Activated naive CD8-positive, alpha-beta T cell treated with anti-CD3 and anti-CD28 coated beads, Interleukin-2, amount 50 U/mL, for 24 hours (primary cell): ENCODE data around the gene SCNN1G.

Experiments
- ATAC-seq: fragments of 150-1000 bp; cut with Tn5 transposase; one replicate; pipeline ENCODE4 v1.10.0; 2021
- DNase-seq: peaks from one replicate; pipeline ENCODE4 v3.0.0; 2021
- H3K27ac Mint-ChIP-seq: one replicate; pipeline ENCODE4 v1.8.0; 2021; ENCODE audit warnings: mild to moderate bottlenecking, mixed read lengths
- H3K27me3 Mint-ChIP-seq: one replicate; pipeline ENCODE4 v1.8.0; 2021; ENCODE audit warnings: mixed read lengths
- H3K36me3 Mint-ChIP-seq: one replicate; pipeline ENCODE4 v1.8.0; 2021; ENCODE audit warnings: low read depth, mixed read lengths
- H3K4me1 Mint-ChIP-seq: one replicate; pipeline ENCODE4 v1.8.0; 2021; ENCODE audit warnings: mixed read lengths
- H3K4me3 Mint-ChIP-seq: one replicate; pipeline ENCODE4 v1.8.0; 2021; ENCODE audit warnings: mild to moderate bottlenecking, moderate library complexity, mixed read lengths
- H3K9me3 Mint-ChIP-seq: one replicate; pipeline ENCODE4 v1.8.0; 2021; ENCODE audit warnings: mixed read lengths

The SCNN1G gene

DNA sequence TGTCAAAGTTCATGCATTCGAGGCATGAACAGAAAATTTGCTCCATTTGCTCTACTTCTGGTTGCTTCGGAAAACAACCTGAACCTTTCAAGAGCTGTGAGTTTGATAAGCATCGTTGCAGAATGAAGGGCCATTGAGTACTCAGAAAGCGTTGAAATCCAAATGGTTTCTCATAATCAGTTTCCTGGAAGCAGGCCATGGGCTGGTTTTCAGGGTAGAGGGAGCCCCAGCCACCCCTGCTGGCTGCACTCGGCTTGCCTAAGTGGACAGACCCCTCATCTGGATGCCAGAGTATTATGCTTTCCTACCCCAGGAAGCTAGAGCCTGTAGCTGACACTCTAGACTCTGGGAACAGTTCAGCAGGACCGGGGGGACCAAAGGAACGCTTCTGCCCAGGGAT lies 24.4 kb downstream of the SCNN1G start:
- Mint-ChIP-seq H3K4me3 (no peak overlapping the region), H3K27ac (no peak overlapping the region), H3K9me3 (no peaks in the 10 kb centered on the region), H3K36me3 (no peaks in the 10 kb centered on the region), H3K4me1 (no peaks in the 10 kb centered on the region), H3K27me3 (peaks cover 16% of the 10 kb centered on the region)
- ATAC-seq (no peak), DNase-seq (no peak)

DNA sequence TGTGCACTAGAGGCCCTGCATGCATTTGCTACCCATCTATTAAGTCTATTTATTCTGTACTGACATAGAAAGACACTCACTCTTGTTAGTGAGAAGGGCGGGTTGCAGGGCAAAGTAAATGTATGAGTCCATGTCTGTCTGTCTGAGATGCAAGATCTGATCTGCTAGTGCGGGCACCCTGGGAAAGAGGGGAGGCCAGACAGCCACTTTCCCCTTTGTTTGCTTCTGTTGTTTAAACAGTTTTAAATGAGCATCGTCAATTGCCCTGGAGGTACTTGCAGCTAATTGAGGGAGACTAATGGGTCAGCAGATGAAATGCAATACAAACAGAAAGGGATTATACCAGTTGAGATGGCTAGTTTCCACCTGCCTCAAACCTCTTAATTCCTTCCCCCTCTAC lies 24.9 kb downstream of the SCNN1G start:
- no peak overlapping the region for H3K27ac Mint-ChIP-seq
- ATAC-seq, result no peak
- H3K36me3 Mint-ChIP-seq, result no peaks in the 10 kb centered on the region
- H3K4me3 Mint-ChIP-seq, result no peak overlapping the region
- H3K9me3 Mint-ChIP-seq, result no peaks in the 10 kb centered on the region
- no peaks in the 10 kb centered on the region for H3K4me1 Mint-ChIP-seq
- peaks cover 16% of the 10 kb centered on the region for H3K27me3 Mint-ChIP-seq
- no peak for DNase-seq

DNA sequence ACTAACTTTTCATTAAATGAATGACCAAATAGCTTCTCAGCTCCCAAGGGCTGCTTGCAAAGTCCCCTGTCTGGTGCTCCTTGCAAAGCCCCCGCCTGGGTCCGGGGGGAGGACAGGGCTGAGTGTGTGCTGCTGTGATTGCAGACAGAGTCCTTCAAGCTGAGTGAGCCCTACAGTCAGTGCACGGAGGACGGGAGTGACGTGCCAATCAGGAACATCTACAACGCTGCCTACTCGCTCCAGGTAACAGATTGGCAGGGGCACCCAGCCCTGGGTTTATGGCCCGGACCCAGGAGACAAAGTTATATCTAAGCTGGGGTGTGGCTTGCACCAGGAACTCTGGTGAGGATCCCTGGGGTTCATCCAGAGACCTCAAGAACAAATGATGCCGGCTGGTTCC lies 27.1 kb downstream of the SCNN1G start:
- no peaks in the 10 kb centered on the region for H3K9me3 Mint-ChIP-seq
- DNase-seq (no peak), ATAC-seq (no peak)
- H3K36me3 Mint-ChIP-seq, result no peaks in the 10 kb centered on the region
- H3K27me3 Mint-ChIP-seq, result peaks cover 12% of the 10 kb centered on the region
- H3K4me1 Mint-ChIP-seq, result no peaks in the 10 kb centered on the region
- no peak overlapping the region for H3K4me3 Mint-ChIP-seq
- no peak overlapping the region for H3K27ac Mint-ChIP-seq

DNA sequence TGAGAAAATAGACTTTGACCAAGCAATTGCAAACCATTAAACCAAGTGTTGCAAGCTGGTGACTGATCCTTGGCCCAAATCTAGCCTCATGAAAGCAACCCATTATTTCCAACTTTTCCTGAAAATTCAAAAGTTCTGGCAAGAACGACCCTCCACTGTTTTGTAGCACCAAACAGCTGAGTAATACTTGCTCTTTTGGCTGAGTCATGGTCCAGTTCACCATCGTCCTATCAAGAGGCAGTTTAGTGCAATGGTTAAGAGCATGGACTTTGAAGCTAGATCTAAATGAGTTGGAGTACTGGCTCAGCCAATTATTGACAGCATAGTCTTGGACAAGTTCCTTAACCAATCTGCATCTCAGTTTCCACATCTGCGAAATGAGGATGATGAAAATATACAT lies 31.3 kb downstream of the SCNN1G start:
- DNase-seq, result no peak
- Mint-ChIP-seq H3K4me1 (no peaks in the 10 kb centered on the region), H3K9me3 (no peaks in the 10 kb centered on the region), H3K4me3 (no peak overlapping the region), H3K36me3 (no peaks in the 10 kb centered on the region), H3K27me3 (peaks cover 11% of the 10 kb centered on the region), H3K27ac (no peak overlapping the region)
- ATAC-seq, result no peak

DNA sequence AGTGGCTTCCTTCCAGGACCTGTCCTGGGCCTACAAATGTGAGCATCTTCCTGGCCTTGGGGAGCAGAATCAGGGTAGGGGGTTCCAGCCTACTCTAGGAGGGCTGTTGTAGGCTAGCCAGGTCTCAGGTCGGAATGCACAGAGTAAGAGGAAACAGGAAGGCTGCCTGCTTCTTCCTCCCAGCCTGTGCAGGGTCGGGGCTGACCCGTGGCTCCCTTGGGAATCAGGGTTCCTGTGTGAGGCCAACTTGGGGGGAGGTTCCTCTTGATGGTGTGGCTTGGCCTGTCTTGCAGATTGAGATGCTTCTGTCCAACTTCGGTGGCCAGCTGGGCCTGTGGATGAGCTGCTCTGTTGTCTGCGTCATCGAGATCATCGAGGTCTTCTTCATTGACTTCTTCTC lies 32.3 kb downstream of the SCNN1G start:
- Mint-ChIP-seq H3K9me3 (no peaks in the 10 kb centered on the region), H3K36me3 (no peaks in the 10 kb centered on the region), H3K4me1 (no peaks in the 10 kb centered on the region), H3K27me3 (peaks cover 8% of the 10 kb centered on the region), H3K4me3 (no peak overlapping the region), H3K27ac (no peak overlapping the region)
- no peak for ATAC-seq
- DNase-seq, result no peak

DNA sequence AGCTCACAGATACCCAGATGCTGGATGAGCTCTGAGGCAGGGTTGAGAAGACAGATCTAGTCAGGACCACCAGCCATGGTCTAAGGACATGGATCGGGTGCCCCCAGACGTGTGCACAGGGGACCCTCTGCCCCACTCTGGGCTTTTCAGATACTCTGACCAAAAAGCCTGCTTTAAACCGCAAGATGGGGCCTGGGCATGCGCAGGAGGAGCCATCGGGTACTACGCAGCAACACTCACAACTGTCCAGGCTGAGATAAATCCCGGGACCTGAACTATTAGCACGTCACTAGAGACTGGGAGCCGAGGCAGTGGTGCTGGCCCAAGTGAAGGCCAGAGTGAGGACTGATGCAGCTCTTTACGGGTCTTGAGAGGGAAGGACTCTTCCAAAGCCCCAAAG lies 32.9 kb downstream of the SCNN1G start:
- Mint-ChIP-seq H3K36me3 (no peaks in the 10 kb centered on the region), H3K4me1 (no peaks in the 10 kb centered on the region), H3K27me3 (peaks cover 7% of the 10 kb centered on the region), H3K27ac (no peak overlapping the region), H3K4me3 (no peak overlapping the region), H3K9me3 (no peaks in the 10 kb centered on the region)
- DNase-seq (no peak), ATAC-seq (no peak)

DNA sequence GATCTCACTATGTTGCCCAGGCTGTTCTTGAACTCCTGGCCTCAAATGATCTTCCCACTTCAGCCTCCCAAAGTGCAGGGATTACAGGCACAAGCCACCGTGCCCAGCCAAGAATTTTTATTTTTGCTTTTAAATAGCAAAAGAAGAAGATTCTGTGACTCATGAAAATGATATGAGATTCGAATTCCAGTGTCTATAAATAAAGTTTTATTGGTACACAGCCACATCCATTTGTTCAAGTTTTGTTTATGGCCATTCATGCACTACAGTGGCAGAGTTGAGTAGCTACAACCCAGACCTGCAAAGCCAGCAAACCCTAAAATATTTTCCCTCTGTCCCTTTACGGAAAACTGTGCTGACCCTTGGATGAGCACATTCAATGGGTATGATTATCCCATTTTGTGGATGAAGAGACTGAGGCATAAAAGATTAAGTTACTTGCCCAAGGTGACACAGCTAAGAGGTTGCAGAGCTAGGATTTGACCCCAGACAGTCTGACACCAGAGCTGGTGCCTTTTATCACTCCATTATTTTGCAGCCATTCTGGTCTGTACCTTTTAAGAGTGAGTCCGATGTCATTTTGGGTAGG lies 34.2 kb downstream of the SCNN1G start:
- ATAC-seq (no peak), DNase-seq (no peak)
- Mint-ChIP-seq H3K36me3 (no peaks in the 10 kb centered on the region), H3K9me3 (no peaks in the 10 kb centered on the region), H3K27me3 (peaks cover 9% of the 10 kb centered on the region), H3K4me3 (no peak overlapping the region), H3K4me1 (no peaks in the 10 kb centered on the region), H3K27ac (no peak overlapping the region)

DNA sequence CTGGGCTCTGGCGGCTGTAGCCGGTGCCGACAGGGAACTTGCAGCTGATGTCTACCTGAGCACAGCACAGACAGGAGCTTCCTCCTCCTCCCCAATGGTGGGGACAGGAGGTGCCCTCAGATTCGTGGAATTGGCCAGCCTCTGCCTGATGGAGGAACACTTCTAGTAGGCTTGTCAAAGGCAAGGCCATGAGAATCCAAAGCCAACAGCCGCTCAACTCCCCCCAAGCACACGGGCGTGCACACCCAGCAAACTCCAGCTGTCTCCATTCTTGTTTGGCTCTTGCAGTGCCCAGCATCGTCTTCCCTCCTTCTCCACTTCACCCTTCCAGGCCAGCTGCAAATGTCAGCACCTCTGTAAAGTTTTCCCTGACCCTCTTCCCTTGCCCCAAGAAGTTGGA lies 35.1 kb downstream of the SCNN1G start:
- H3K27me3 Mint-ChIP-seq, result peaks cover 9% of the 10 kb centered on the region
- H3K4me1 Mint-ChIP-seq, result no peaks in the 10 kb centered on the region
- no peaks in the 10 kb centered on the region for H3K36me3 Mint-ChIP-seq
- H3K27ac Mint-ChIP-seq, result no peak overlapping the region
- DNase-seq (no peak), ATAC-seq (no peak)
- H3K4me3 Mint-ChIP-seq, result no peak overlapping the region
- H3K9me3 Mint-ChIP-seq, result no peaks in the 10 kb centered on the region

DNA sequence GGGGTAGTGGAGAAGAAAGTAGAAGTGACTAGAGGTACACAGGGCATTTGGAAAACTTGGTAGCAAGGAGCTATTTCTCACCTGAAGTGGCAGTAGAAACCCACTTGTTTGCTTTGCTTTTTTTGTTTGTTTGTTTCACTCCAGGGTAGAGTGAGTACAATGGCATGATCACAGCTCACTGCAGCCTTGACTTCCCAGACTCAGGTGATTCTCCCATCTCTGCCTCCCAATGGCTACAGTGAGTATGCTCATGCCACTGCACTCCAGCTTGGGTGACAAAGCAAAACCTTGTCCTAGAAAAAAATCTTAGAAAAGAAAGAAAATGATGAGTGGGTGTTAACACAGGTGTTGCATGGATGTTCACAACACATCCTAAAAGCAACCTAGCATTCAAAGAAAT lies 40.4 kb downstream of the SCNN1G start:
- H3K4me3 Mint-ChIP-seq, result no peak overlapping the region
- H3K36me3 Mint-ChIP-seq, result no peaks in the 10 kb centered on the region
- no peak overlapping the region for H3K27ac Mint-ChIP-seq
- H3K27me3 Mint-ChIP-seq, result peaks cover 10% of the 10 kb centered on the region
- H3K9me3 Mint-ChIP-seq, result no peaks in the 10 kb centered on the region
- ATAC-seq, result no peak
- DNase-seq, result no peak
- no peaks in the 10 kb centered on the region for H3K4me1 Mint-ChIP-seq

DNA sequence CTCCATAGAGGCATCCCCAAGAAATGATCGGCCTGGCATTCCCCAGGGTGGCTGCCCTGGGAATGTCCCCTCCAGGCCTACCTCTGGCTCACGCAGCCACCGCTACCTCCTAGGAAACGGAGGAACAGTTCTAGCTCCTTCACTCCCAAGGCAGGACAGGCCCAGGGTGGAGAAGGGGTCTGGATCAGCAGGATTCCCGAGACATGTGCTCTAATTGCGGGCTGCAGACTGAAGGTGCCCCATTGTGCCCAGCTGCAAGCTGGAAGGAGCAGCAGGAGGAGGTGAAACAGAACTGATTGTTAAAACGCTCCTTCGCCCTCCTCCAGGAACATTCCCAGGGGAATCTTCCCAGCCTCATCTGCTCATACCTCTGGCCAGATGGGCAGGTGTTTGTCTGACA lies 40.8 kb downstream of the SCNN1G start:
- Mint-ChIP-seq H3K9me3 (no peaks in the 10 kb centered on the region), H3K36me3 (no peaks in the 10 kb centered on the region), H3K27ac (no peak overlapping the region), H3K4me3 (no peak overlapping the region), H3K4me1 (no peaks in the 10 kb centered on the region), H3K27me3 (peaks cover 12% of the 10 kb centered on the region)
- DNase-seq (no peak), ATAC-seq (no peak)

DNA sequence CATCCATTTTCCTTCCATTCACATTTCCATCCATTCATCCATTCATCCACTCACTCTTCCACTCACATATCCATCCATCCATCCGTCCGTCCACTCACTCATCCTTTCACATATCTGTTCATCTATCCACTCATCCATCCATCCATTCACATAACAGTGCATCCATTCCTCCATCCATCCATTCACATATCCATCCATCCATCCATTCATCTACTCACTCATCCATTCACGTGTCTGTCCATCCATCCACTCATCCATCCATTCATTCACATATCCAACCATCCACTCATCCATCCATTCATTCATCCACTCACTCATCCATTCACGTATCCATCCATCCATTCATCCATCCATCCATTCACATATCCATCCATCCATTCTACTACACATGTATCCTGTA lies 42.6 kb downstream of the SCNN1G start:
- ATAC-seq (no peak), DNase-seq (no peak)
- Mint-ChIP-seq H3K27ac (no peak overlapping the region), H3K4me1 (no peaks in the 10 kb centered on the region), H3K27me3 (peaks cover 9% of the 10 kb centered on the region), H3K4me3 (no peak overlapping the region), H3K36me3 (no peaks in the 10 kb centered on the region), H3K9me3 (no peaks in the 10 kb centered on the region)

DNA sequence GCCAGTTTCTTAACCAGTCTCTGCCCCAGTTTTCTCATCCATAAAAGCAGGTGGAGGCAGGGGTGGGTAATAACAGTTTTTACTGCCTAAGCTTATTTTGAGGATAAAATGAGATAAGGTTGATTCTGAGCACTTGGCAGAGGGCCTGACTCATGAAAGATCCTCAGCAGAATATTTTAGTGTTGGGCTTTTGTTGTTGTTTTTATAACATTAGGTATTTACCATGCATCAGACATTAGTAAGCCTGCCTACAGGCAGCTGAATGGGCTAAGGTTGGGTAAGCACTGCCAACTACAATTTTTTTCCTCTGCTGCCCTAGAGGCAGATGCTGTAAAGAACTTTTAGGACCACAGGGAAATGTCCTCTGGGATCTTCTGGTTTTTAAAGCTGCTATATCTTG lies 43.1 kb downstream of the SCNN1G start:
- Mint-ChIP-seq H3K4me3 (no peak overlapping the region), H3K9me3 (no peaks in the 10 kb centered on the region), H3K36me3 (no peaks in the 10 kb centered on the region), H3K27me3 (peaks cover 9% of the 10 kb centered on the region), H3K4me1 (no peaks in the 10 kb centered on the region), H3K27ac (no peak overlapping the region)
- ATAC-seq (no peak), DNase-seq (no peak)

DNA sequence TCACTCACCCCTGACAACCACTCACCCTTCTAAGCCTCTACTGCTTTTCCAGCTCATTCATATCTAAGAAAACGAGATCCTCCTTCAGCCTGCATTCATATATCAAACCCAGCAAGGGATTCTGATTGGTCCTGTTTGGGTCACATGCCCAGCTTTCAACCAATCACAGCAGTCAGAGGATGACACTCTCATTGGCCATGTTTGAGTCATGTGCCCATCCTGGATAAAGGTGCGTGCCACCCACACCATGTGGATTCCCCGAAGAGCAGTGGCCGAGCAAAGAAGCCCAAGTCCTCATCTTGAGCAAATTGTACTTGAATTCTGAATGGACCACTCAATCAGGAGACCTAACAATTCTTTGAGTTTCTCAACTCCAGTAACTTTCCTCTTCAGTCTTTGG lies 45.0 kb downstream of the SCNN1G start:
- peaks cover 7% of the 10 kb centered on the region for H3K27me3 Mint-ChIP-seq
- no peak for DNase-seq
- ATAC-seq, result no peak
- H3K4me3 Mint-ChIP-seq, result no peak overlapping the region
- no peaks in the 10 kb centered on the region for H3K4me1 Mint-ChIP-seq
- H3K27ac Mint-ChIP-seq, result no peak overlapping the region
- H3K9me3 Mint-ChIP-seq, result no peaks in the 10 kb centered on the region
- H3K36me3 Mint-ChIP-seq, result no peaks in the 10 kb centered on the region

DNA sequence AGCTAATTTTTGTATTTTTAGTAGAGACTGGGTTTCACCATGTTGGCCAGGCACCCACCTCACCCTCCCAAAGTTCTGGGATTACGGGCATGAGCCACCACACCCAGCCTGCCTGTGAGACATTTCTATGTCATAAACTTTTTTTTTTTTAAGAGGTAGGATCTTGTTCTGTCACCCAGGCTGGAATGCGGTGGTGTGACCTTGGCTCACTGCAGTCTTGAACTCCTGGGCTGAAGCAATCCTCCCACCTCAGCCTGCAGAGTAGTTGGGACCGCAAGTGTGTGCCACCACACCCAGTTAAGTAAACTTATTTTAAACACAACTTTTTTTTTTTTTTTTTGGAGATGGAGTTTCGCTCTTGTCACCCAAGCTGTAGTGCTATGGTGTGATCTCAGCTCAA lies 47.2 kb downstream of the SCNN1G start:
- DNase-seq (no peak), ATAC-seq (no peak)
- Mint-ChIP-seq H3K4me1 (no peaks in the 10 kb centered on the region), H3K36me3 (no peaks in the 10 kb centered on the region), H3K4me3 (no peak overlapping the region), H3K27ac (no peak overlapping the region), H3K9me3 (no peaks in the 10 kb centered on the region), H3K27me3 (peaks cover 3% of the 10 kb centered on the region)

DNA sequence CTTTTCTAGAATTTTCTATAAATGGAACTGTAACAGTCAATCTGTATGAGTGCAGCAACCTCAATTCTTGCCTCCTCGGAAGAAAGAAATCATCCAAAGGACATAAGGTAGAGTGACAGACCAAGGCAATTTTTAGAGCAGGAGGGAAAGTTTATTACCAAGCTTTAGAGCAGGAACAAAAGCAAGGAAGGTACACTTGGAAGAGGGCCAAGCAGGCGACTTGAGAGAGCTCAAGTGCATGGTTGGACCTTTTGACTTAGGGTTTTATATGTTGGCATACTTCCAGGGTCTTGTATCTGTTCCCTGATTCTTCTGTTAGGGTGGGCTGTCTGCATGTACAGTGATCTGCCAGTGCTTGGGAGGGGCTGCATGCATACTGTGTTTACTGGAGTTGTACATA lies 50.3 kb downstream of the SCNN1G start:
- peaks cover 5% of the 10 kb centered on the region for H3K27me3 Mint-ChIP-seq
- H3K9me3 Mint-ChIP-seq, result no peaks in the 10 kb centered on the region
- no peak overlapping the region for H3K4me3 Mint-ChIP-seq
- H3K4me1 Mint-ChIP-seq, result no peaks in the 10 kb centered on the region
- H3K27ac Mint-ChIP-seq, result no peak overlapping the region
- ATAC-seq (no peak), DNase-seq (no peak)
- no peaks in the 10 kb centered on the region for H3K36me3 Mint-ChIP-seq

DNA sequence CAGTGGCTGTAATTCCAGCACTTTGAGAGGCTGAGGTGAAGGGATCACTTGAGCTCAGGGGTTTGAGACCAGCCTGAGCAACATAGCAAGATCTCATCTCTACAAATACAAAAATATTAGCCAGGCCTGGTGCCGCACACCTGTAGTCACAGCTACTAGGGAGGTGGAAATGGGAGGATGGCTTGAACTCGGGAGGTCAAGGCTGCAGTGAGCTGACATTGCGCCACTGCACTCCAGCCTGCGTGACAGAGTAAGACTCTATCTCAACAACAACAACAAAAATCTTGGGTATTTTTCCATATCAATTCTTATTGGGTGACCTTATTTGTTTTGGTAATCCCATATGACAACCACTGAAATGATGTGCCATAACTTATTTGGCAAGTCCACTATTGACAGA lies 52.6 kb downstream of the SCNN1G start:
- no peak overlapping the region for H3K27ac Mint-ChIP-seq
- DNase-seq (no peak), ATAC-seq (no peak)
- H3K4me3 Mint-ChIP-seq, result no peak overlapping the region
- H3K36me3 Mint-ChIP-seq, result no peaks in the 10 kb centered on the region
- H3K9me3 Mint-ChIP-seq, result no peaks in the 10 kb centered on the region
- H3K27me3 Mint-ChIP-seq, result peaks cover 3% of the 10 kb centered on the region
- no peaks in the 10 kb centered on the region for H3K4me1 Mint-ChIP-seq
